Endothelial cell (in vitro differentiated cells): ENCODE measurements around the gene DDX49. TPM values are rescaled to one million over a fixed set of nuclear protein-coding genes. Genes with fewer than 3 reads are reported as not detected.

Experiments
- DNase-seq: peaks from one replicate; pipeline ENCODE4 v3.0.0; 2021; ENCODE audit warnings: low spot score
- H3K27ac Mint-ChIP-seq: one replicate; pipeline ENCODE4 v1.8.0; 2021; ENCODE audit warnings: mixed read lengths, inconsistent platforms; ENCODE audit not compliant: unreplicated experiment
- H3K27me3 Mint-ChIP-seq: one replicate; pipeline ENCODE4 v1.8.0; 2021; ENCODE audit warnings: mild to moderate bottlenecking, moderate library complexity, mixed read lengths, inconsistent platforms; ENCODE audit not compliant: unreplicated experiment
- H3K36me3 Mint-ChIP-seq: one replicate; pipeline ENCODE4 v1.8.0; 2021; ENCODE audit warnings: mild to moderate bottlenecking, low read depth, mixed read lengths, inconsistent platforms; ENCODE audit not compliant: unreplicated experiment
- H3K4me1 Mint-ChIP-seq: one replicate; pipeline ENCODE4 v1.8.0; 2021; ENCODE audit warnings: mild to moderate bottlenecking, mixed read lengths, inconsistent platforms; ENCODE audit not compliant: unreplicated experiment
- H3K4me3 Mint-ChIP-seq: one replicate; pipeline ENCODE4 v1.8.0; 2021; ENCODE audit warnings: mild to moderate bottlenecking, mixed read lengths, inconsistent platforms; ENCODE audit not compliant: unreplicated experiment
- H3K9me3 Mint-ChIP-seq: one replicate; pipeline ENCODE4 v1.8.0; 2021; ENCODE audit warnings: mixed read lengths, inconsistent platforms; ENCODE audit not compliant: unreplicated experiment
- CTCF ChIP-seq: fragments of 200-600 bp; sonication (generic); IDR thresholded peaks from one replicate; pipeline ENCODE4 v1.5.0; 2021; ENCODE audit warnings: antibody characterized with exemption; ENCODE audit not compliant: unreplicated experiment
- total RNA-seq: library from RNA; stranded (reverse); fragmentation: NEBNext Ultra II Directional; extraction: Animal tissue kit (Norgen Biotek cat#: 25700); gene quantifications from one replicate; pipeline ENCODE4 v1.2.1, GENCODE V29; 2021; ENCODE audit not compliant: unreplicated experiment

The DDX49 gene
- total RNA-seq, 1 donor from 2014 or later, result 33.7 TPM

- Mint-ChIP-seq H3K4me3 (no peak overlapping the region), H3K27ac (no peak overlapping the region), H3K9me3 (no peaks in the 10 kb centered on the region), H3K36me3 (peaks cover 33% of the 10 kb centered on the region), H3K4me1 (no peaks in the 10 kb centered on the region), H3K27me3 (peaks cover 12% of the 10 kb centered on the region)
- no peak for TF ChIP-seq CTCF
- DNase-seq, result no peak
Observed at GRCh38 chr19:18879579-18880373, 39.7 kb upstream of the DDX49 start.

- DNase-seq, result no peak
- Mint-ChIP-seq H3K4me1 (no peaks in the 10 kb centered on the region), H3K27me3 (peaks cover 8% of the 10 kb centered on the region), H3K4me3 (peak overlapping the region; percentile 81), H3K9me3 (no peaks in the 10 kb centered on the region), H3K27ac (no peak overlapping the region), H3K36me3 (peaks cover 25% of the 10 kb centered on the region)
- no peak for TF ChIP-seq CTCF
Observed at GRCh38 chr19:18881491-18881890, 38.0 kb upstream of the DDX49 start.

- H3K36me3 Mint-ChIP-seq, result peaks cover 19% of the 10 kb centered on the region
Observed at GRCh38 chr19:18883526-18884304, 35.8 kb upstream of the DDX49 start.

GRCh38 chr19:18886972-18887371 is 32.5 kb upstream of the DDX49 start:
- peaks cover 12% of the 10 kb centered on the region for H3K36me3 Mint-ChIP-seq
- H3K4me1 Mint-ChIP-seq, result no peaks in the 10 kb centered on the region
- DNase-seq, result no peak
- peak overlapping the region; percentile 21 for H3K27ac Mint-ChIP-seq
- peaks cover 3% of the 10 kb centered on the region for H3K27me3 Mint-ChIP-seq
- H3K9me3 Mint-ChIP-seq, result no peaks in the 10 kb centered on the region
- TF ChIP-seq CTCF, result no peak
- peak overlapping the region; percentile 74 for H3K4me3 Mint-ChIP-seq

More at GRCh38 chr19:18883526-18884304, 35.8 kb upstream of the DDX49 start:
- no peaks in the 10 kb centered on the region for H3K4me1 Mint-ChIP-seq
- H3K27me3 Mint-ChIP-seq, result peaks cover 3% of the 10 kb centered on the region
- H3K4me3 Mint-ChIP-seq, result no peak overlapping the region
- no peaks in the 10 kb centered on the region for H3K9me3 Mint-ChIP-seq
- H3K27ac Mint-ChIP-seq, result no peak overlapping the region
- no peak for DNase-seq
- TF ChIP-seq CTCF, result no peak
